ENCODE measurements around the gene BAIAP2. TPM values are rescaled to one million over a fixed set of nuclear protein-coding genes. Genes with fewer than 3 reads are reported as not detected.

Gene BAIAP2
- total and polyA plus RNA-seq, 2 of the 13 experiments (the other 11 are each of a cell fraction or from before 2014, with no cell fraction given) = 22.5 to 24.0 TPM

DNA sequence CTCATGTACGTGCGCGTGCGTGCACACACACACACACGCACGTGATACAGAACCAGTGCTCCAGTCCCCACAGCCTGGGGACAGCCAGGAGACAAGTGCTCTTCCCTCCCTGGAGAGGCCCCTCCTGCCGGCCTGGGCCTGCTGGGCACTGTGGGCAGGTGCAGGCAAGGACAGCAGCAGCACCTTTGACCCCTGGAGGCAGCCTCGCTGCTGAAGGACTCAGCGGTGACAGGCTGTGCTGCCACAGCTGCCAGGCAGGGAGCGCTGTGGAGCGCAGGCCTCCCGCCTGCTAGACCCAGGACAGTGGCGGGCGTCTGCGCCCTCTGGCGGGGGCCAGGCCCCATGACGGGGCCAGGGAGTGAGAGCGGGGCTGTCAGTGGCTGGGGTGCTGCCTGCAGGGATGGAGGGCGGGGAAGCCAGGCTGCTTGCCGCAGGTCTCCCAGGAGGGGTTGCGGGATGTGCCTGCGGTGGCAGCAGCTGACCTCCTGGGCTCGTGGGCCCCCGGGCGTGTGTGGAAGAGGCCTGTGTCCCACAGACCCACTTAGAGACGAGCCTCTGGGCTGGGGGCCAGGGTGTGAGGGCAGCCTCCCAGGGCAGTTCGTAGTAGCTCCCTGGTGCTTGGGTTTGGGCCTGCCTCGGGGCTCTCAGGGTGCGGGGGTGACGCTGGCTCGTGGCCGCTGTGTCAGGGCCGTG is 66.8 kb downstream of the BAIAP2 start (continued):
- TF ChIP-seq ZNF44 (CRISPR knock-in tag; IDR thresholded peaks at IDR 0.05) (peak; percentile 73; the same call in 1 of the 2 replicates), ZNF567 (CRISPR knock-in tag; IDR thresholded peaks at IDR 0.05; ENCODE audit: borderline replicate concordance) (peak; percentile 98), ZNF256 (CRISPR knock-in tag; conservative IDR thresholded peaks at IDR 0.05) (peak; percentile 89), ZNF451 (CRISPR knock-in tag; IDR thresholded peaks at IDR 0.05) (peak; percentile 90), ZNF343 (CRISPR knock-in tag; IDR thresholded peaks at IDR 0.05) (peak; percentile 85), FOXK2 (IDR thresholded peaks at IDR 0.05) (no peak; the same call in 1 of the 2 replicates), NR3C1 (CRISPR knock-in tag; IDR thresholded peaks at IDR 0.05) (no peak), ZEB1 (IDR thresholded peaks at IDR 0.05; ENCODE audit: insufficient replicate concordance, low read depth) (no peak), ATAD3A (CRISPR knock-in tag; IDR thresholded peaks at IDR 0.05) (no peak), ZSCAN25 (CRISPR knock-in tag; IDR thresholded peaks at IDR 0.05) (peak; percentile 84), STAT5B (CRISPR knock-in tag; IDR thresholded peaks at IDR 0.05) (no peak), ZNF143 (CRISPR knock-in tag; IDR thresholded peaks at IDR 0.05) (peak; percentile 65; the same call in 1 of the 2 replicates), ZNF569 (CRISPR knock-in tag; IDR thresholded peaks at IDR 0.05; ENCODE audit: borderline replicate concordance) (no peak), ZNF136 (CRISPR knock-in tag; IDR thresholded peaks at IDR 0.05; ENCODE audit: low read depth) (peak; percentile 99), SP140L (CRISPR knock-in tag; IDR thresholded peaks at IDR 0.05; ENCODE audit: borderline replicate concordance) (peak; percentile 84; the same call in 1 of the 2 replicates), ZMYM3 (CRISPR knock-in tag; IDR thresholded peaks at IDR 0.05) (peak; percentile 92; the same call in 1 of the 2 replicates), TP53 (CRISPR knock-in tag; conservative IDR thresholded peaks at IDR 0.05) (0 out of 2 replicates have a peak, but pooled peaks have one; percentile 90), ZNF543 (CRISPR knock-in tag; IDR thresholded peaks at IDR 0.05) (peak; percentile 94), ZNF557 (CRISPR knock-in tag; IDR thresholded peaks at IDR 0.05) (peak; percentile 86; the same call in 1 of the 2 replicates)
- TF ChIP-seq, protein P1, sequence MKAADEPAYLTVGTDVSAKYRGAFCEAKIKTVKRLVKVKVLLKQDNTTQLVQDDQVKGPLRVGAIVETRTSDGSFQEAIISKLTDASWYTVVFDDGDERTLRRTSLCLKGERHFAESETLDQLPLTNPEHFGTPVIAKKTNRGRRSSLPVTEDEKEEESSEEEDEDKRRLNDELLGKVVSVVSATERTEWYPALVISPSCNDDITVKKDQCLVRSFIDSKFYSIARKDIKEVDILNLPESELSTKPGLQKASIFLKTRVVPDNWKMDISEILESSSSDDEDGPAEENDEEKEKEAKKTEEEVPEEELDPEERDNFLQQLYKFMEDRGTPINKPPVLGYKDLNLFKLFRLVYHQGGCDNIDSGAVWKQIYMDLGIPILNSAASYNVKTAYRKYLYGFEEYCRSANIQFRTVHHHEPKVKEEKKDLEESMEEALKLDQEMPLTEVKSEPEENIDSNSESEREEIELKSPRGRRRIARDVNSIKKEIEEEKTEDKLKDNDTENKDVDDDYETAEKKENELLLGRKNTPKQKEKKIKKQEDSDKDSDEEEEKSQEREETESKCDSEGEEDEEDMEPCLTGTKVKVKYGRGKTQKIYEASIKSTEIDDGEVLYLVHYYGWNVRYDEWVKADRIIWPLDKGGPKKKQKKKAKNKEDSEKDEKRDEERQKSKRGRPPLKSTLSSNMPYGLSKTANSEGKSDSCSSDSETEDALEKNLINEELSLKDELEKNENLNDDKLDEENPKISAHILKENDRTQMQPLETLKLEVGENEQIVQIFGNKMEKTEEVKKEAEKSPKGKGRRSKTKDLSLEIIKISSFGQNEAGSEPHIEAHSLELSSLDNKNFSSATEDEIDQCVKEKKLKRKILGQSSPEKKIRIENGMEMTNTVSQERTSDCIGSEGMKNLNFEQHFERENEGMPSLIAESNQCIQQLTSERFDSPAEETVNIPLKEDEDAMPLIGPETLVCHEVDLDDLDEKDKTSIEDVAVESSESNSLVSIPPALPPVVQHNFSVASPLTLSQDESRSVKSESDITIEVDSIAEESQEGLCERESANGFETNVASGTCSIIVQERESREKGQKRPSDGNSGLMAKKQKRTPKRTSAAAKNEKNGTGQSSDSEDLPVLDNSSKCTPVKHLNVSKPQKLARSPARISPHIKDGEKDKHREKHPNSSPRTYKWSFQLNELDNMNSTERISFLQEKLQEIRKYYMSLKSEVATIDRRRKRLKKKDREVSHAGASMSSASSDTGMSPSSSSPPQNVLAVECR (CRISPR knock-in tag; IDR thresholded peaks at IDR 0.05; ENCODE audit: borderline replicate concordance) = peak; percentile 91
- TF ChIP-seq, protein P2, sequence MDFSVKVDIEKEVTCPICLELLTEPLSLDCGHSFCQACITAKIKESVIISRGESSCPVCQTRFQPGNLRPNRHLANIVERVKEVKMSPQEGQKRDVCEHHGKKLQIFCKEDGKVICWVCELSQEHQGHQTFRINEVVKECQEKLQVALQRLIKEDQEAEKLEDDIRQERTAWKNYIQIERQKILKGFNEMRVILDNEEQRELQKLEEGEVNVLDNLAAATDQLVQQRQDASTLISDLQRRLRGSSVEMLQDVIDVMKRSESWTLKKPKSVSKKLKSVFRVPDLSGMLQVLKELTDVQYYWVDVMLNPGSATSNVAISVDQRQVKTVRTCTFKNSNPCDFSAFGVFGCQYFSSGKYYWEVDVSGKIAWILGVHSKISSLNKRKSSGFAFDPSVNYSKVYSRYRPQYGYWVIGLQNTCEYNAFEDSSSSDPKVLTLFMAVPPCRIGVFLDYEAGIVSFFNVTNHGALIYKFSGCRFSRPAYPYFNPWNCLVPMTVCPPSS (IDR thresholded peaks at IDR 0.05) = no peak
- TF ChIP-seq, protein P3, sequence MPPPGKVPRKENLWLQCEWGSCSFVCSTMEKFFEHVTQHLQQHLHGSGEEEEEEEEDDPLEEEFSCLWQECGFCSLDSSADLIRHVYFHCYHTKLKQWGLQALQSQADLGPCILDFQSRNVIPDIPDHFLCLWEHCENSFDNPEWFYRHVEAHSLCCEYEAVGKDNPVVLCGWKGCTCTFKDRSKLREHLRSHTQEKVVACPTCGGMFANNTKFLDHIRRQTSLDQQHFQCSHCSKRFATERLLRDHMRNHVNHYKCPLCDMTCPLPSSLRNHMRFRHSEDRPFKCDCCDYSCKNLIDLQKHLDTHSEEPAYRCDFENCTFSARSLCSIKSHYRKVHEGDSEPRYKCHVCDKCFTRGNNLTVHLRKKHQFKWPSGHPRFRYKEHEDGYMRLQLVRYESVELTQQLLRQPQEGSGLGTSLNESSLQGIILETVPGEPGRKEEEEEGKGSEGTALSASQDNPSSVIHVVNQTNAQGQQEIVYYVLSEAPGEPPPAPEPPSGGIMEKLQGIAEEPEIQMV (CRISPR knock-in tag; IDR thresholded peaks at IDR 0.05; ENCODE audit: low read depth) = peak; percentile 91
- TF ChIP-seq, protein P4, sequence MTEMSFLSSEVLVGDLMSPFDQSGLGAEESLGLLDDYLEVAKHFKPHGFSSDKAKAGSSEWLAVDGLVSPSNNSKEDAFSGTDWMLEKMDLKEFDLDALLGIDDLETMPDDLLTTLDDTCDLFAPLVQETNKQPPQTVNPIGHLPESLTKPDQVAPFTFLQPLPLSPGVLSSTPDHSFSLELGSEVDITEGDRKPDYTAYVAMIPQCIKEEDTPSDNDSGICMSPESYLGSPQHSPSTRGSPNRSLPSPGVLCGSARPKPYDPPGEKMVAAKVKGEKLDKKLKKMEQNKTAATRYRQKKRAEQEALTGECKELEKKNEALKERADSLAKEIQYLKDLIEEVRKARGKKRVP (CRISPR knock-in tag; IDR thresholded peaks at IDR 0.05) = peak in 1 of 2 experiments; percentile 65; a peak in 2 of 4 replicates
